GM21825 (cell line): ENCODE measurements around the gene PEX10.

ENCODE experiments used
- ATAC-seq: cut with Tn5 transposase; IDR thresholded peaks from one replicate; pipeline ENCODE4 v1.9.1; 2021; ENCODE audit warnings: mild to moderate bottlenecking, moderate library complexity; ENCODE audit not compliant: unreplicated experiment

Gene PEX10

DNA sequence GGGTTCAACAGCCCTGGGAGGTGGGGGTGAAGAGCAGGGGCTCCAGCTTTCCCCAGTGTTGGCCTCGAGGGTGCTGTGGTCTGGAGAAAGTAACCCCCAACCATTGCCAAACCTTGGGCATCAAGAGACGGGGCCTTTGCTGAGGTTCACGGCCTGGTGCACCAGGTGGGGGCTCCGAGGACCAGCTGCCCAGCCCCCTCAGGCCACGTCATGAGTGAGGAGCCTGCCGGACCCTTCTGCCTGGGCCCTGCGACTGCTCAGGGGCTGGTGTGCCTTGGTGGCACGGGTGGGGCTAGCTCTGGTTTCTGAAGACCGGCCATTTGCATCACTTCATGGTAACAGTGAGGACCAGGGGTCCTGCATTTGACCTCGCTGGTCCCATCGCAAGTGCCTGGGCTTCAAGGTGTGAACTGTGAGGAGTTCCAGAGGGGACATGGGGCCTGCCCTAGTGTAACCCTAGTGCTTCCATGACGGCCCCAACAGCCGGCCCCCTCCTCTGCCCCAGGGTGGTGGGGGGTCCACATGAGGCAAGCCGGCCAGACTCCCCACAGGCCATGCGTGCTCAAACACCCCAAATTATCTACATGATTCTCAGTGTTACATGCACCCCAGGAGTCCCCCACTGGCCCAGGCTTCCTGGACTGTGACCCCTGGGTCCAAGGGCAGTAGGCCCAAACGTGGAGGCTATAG lies 34.5 kb downstream of the PEX10 start:
- no peak for ATAC-seq

DNA sequence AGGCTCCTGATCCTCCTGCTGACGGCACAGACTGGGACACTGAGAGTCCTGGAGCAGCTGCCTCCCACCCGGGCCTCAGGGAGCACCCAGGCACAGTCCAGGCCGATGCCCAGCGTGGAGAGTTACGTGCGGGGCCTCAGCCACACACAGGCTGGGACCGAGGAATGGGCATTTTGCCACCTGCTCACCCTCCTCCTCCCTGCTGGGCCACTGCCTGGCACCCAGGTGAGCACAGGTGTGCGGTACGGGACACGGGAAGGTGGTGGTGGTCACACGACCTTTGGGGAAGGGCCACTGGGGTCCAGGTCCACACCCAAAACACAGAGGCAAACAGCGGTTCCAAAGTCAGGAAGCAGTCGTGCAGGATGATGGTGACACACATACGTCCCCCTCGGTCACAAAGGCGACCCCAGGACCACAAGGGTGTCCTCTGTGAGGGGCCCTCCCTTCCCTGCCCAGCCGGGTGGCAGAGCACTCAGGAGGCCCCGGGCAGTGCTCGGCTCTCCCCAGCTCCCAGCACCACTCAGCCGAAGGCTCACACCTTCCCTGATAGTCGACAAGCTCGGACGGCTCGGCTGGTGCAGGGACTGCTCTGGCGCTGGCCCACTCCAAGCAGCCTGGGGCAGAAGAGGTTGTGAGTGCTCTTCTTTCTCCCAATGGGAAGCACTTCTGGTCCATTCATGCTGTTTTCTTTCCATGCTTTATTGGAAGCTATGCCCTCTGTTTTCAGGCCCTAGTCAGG lies 35.3 kb downstream of the PEX10 start:
- ATAC-seq: no peak

DNA sequence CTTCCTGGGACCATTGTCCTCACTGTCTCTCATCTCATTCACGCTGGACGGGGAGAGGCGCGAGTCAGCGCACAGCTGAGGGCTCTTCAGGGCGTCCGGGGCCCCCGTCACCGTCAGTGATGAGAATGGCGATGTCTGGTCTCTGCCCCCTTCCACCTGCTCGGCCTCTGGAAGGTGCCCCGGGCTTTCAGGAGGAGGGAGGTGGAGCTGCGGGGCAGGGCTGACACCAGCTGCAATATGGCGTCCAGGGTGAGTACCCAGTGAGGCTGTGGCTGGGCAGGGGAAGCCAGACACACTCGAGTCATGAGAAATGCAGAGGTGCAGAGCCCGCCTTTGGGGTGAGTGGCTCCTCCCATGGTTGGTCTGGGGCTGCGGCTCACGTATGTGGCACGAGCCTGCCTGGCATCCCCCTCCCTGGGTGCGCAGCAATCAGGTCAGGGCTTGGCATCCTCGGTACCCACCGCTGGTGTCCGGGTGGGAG lies 36.1 kb downstream of the PEX10 start:
- no peak for ATAC-seq

DNA sequence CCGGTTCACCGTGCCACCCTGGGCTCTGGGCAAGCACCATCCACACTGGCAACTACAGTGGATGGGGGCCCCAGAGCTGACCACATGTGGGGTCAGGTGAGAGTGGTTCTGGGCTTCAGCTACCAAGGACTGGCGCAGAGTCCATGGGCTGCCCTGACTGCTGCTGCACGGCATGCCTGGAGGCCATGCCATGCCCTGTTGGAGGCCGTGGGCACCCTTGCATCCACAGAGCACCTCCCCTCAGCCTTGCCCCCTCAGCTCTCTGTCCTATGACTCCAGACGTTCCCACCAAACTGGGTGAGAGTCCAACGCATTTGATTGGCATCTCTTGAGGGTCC lies 36.5 kb downstream of the PEX10 start:
- ATAC-seq: no peak

DNA sequence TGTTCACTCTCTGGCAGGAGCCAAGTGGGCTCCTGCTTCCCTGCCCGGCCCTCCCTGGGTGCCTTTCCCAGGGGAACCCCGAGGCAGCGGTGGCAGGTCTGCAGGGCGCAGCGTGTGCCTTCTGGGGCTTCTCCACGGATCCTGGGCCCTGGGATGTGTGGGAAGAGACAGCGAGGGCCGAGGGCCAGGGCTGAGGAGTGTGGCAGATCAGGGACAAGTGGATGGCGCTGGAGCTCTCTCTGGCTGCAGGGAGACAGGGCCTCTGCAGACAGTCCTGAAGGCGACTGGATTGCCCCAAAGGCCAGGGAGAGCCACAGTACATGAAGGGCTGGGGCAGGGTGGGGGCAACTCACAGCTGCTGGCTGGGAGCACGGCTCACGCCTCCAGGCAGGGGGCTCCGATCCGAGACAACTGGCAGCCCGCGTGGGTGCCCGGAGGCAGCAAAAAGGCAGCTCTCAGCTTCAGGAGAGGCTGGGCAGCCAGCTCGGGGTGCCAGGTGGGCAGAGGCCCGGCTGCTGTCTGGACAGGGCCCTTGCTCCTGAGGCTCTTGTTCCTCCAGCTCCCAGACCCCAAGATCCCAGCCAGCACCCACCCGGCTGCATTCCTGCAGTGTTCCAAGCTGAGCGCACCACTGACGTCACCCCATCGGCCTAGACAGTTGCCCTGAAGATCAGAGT lies 37.0 kb downstream of the PEX10 start:
- ATAC-seq: no peak

DNA sequence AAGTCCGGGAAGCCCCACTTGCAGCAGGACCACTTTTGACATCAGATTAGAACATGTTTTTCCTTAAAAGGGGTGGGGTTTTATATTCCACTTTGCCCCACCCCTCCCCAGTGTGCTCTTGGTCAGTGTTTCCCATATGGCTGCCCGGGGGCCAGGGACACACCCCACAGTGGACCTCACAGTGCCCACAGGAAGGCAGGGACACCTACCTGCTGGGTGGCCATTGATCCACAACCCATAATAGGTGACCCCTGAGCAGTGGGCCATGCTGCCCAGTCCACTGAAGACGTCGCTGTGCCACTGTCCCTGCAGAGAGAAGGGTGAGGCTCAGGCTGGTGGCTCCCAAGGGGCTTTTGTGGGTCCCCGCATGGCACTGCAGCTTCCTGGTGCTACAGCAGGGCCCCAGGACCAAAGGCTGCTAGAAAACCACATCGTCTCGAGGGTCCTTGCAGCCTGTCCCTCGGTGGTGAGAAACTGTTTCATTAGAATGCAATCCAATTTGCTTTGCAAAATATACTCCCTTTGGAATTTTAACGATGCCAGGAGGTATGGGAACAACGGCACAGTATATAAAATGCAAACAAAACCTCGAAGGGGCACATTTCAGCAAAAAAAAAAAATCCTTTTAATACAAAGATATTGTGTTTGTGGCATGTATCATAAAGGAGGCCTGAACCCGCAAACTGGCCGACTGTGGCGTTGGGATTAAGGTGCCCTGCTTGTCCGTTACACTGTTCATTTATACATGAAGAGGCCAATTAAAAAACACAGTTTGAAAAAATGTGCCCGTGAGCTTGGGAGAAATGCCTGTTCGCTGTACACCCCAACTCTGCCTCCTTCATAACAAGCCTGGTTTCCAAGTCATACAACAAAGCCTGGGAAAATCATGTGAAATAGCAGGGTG lies 37.9 kb downstream of the PEX10 start:
- ATAC-seq: no peak

DNA sequence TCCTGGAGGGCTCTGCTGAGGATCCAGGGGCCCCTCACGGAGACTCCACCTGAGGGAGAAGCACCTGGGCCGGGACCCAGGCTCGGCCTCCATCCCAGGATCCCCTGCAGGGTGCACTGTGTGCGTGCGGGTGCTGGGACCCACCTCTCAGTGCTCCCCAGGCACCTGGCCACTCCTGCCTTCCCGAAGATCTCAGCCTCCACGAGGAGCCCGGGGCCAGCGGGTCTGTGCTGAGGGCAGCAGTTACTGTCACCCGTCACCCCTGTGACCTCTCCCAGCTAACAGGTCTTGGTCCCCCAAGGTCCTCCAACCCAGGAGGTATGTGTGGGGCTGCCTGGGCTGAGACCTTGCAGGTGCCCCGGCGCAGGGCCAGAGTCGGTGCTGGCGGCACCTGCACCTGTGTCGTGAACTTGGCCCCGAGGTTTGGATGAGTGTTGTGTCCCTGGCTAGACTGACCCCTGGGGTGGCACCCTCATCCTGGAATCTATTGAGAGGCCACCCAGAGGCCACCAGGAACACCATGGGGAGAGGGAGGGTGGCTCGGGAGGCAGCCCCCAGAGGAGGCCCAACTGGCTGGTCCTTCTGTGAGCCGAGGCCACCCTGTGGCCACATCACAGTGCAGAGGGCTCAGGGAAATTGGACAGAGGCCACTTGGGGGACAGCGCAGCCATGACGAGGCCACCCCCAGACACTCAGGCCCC lies 38.7 kb downstream of the PEX10 start:
- ATAC-seq: no peak

DNA sequence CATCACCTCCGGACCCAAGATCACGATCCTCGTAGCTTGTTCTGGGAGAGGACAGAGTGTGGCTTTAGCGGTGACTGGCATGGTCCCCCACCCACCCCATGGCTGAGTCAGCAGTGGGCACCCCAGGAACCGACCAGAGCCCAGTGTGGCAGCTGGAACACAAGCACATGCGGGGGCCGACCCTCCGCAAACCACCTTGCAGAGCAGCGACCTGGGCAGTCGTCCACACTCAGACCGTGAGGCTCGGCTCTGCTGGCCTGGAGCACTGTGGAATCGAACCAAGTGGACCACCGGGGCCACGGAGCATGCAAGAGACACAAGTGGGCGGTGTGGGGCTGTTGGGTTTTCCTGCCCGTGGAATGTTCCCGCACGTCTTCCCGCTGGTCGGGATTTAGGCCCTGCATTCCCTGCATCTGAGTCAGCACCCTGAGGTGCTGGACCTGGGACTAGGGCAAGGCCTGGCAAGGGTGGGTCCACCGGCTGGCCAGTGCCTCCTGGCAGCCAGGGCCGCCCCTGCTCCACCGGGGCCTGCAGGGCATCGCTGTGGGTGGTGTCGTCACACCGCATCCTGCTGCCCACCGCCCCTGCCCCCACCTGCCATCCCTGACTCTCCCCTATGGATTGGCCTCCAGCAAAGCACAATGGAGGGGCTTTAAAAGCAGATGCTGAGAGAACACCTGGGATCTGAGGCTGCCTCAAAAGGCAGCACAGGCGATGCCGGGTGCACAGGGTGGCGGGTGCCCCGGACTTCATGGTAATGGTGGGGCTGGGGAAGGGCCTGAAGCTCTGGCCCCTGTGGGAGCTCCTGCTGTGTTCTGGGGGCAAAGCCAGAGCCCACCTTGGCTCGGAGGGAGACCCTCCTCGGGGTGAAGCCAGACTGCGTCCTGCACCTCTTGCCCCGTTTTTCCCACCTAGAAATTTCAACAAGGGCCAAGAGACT lies 39.5 kb downstream of the PEX10 start:
- ATAC-seq: no peak

DNA sequence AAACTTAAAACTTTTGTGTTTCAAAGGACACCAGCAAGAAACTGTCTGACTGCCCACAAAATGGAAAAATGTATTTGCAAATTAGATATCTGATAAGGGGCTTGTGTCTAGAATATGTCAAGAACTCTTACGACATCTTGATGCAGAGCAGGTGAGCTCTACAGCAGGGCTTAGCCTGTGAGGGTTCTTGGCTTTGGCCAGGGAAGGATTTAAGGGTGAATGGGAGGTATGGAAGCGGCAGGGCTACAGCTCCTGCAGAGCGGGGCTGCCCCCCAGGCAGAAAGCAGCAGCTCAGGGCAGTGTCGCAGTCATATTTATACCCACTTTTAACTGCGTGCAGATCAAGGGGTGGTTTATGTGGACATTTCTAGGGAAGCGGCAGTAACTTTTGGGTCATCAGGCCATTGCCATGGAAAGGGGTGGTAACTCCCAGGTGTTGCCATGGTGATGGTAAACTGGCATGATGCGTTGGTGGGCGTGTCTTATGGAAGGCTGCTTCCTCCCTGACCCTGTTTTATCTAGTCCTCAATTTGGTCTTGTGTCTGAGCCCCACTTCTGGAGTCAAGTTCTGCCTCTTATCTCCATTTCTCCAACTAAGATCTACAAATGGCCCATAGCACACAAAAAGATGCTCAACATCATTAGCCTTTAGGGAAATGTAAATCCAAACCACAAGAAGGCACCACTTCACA lies 44.2 kb downstream of the PEX10 start:
- no peak for ATAC-seq

DNA sequence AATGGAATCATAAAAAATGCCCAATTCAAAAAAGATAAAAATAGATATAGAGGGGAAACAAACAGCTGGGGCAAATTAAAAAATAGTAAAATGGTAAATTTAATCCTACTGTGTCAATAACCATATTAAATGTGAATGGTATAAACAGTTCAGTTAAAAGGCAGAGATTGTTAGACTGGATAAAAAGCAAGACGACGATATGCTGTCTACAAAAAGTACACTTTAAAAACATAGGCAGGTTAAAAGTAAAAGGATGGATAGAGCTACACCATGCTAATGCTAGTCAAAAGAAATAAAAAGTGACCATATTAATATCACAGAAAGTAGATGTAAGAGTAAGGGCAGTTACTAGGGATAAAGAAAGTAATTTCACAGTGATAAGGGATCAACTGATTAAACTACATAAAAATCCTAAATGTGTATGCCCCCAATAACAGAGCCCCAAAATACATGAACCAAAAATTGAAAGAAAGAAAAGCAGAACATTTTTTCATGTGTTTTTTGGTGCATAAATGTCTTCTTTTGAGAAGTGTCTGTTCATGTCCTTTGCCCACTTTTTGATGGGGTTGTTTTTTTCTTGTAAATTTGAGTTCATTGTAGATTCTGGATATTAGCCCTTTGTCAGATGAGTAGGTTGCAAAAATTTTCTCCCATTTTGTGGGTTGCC lies 48.4 kb downstream of the PEX10 start:
- no peak for ATAC-seq

DNA sequence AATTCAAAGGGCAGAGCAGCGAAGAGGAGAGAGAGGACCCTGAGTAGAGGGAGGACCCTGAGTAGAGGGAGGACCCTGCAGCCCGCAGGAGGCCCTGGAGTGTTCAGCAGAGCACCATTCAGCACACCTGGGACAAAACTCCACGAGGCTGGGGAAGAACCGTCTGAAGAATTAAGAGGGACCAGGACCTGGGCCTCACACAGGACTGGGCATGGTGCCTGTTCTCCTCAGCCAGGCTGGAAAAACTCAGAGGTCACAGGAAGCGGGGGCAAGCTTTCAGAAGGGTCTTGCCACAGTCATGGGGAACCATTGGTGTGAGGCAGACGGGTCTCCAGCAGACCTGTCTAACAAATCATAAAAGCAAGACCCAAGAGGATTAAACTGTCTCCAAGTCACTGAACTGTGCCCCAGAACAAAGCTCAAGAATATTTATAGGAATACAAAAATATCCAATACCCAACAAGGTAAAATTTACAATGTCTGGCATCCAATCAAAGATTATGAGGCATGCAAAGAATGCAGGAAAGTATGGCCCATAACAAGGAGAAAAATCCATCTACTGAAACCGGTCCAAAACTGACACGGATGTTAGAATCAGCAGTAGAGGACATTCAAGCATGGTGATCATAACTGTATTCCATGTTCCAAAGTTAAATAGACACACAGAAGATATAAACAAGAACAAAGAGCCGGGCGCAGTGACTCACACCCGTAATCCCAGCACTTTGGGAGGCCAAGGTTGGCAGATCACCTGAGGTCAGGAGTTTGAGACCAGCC lies 51.6 kb downstream of the PEX10 start:
- no peak for ATAC-seq

DNA sequence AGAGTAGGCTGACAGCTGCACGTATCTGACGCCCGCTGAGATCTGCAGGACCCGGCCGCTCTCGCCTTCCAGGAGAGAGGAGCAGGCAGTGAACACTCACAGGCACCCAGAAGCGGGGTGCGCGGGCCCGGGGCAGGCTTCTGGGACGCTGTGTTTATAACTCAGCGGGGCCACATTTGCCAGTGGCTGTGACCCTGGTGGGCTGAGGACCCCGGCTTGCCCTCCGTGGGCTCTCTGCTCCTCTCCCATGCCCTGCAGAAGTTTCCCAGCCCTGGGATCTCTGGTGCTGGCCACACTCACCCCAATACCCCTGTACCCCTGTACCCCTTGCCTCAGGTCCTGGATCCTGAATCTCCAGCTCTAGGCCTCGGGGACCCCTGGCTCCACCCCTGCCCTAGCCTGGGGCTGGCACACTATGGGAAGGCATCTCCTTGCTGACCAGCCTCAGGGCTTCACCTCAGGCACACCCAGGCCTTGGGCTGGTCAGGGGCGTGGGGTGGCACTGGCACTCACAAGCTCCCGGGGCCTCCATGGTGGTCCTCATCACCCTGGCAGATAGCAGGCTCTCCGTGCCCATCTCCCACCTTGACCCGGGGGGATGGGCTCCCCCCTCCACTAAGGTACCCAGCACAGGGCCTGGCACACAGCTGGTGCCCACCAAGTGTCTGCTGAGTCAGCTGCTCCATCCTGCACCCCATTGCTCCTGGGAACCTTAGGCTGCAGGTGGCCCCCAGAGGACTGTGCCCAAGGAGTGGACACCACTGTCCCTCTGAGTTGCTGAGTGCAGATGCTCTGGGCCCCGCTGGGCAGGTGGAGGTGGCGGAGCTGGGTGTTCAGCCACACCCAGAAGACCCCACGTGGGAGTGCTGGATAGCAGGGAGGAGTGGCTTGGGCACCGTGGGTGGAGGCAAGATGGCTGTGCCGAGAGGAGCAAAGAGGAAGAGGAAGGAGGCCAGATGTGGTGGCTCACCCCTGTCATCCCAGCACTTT lies 53.4 kb downstream of the PEX10 start:
- no peak for ATAC-seq

DNA sequence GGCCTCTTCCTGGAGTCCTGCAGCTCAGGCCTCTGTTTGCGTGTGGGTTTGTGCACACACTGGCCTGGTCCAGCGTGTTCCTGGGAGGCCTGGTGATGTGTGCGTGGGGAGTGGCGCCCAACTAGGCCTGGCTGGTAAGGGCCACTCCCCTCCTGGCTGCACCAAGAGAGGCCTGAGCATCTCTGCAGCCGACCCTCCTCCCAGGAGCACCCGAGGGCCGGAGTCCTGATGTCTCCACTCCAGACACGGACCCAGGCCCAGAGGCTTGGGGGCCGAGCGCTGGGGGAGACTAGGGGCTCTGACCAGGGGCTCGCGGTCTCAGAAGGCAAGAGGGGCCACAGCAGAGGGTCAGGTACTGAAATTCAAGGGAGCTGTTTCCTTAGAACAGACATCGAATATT lies 54.3 kb downstream of the PEX10 start:
- no peak for ATAC-seq

DNA sequence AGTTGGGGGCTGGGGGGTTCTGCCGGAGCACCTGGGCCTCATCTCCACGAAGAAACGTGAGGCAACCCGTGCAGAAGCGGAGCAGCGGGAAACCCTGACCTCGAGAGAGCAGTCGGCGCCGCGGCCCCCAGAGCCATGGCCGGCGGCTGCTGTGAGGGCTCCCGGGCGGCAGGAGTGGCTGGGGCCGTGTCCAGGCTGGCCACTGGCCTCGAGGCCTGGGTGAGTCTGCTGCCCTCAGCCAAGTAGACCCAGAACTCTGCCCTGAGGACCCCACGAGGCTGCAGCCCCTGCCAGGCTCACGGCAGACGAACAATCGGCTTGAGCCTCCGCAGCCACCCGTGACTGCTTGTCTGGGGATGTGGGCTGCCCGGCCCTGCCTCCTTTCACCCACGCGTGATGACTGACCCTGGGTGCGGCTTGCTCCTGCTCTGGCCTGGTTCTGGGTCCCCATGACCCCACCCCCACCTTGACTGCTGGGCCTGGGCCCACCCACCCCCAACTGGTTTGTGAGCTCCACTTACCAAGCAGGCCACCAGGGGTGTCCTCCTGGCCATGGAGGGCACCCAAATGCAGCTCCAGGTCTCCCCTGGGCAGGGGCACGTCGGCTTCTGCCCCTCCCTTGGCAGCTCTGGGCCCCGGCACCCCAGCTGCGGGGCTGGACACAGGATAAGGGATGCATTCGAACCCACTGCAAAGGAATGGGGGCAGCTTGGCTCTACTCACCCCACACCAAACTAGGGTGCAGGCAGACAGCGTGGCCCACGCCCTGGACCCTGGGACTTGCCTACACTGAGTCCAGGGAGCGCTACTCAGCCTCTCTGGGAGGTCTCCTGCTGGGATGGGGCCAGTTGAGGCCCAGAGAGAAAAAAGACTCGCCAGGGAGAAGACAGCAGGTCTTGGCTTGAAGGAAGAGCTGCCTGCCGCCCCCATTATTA lies 55.2 kb downstream of the PEX10 start:
- ATAC-seq: no peak

DNA sequence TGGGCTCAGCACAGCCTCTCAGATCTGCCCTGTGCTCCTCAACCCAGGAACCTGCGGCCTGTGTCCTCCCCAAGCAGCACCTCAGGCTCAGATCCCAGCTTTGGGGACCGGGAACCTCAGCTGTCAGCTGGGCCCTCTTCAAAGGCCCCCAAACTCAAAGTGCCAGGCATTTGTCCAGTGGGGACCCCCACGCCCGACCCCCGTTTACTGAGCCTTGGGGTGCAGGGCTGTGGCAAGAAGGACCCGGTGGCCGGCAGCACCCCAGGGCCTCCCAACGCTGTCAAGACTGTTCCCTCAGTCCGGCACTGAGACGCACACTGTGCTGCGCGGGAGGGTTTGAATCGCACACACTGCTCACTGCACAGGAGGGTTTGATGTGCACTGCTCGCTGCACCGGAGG lies 56.0 kb downstream of the PEX10 start:
- ATAC-seq: no peak
